ENCODE measurements around the gene DPP6.

DNA sequence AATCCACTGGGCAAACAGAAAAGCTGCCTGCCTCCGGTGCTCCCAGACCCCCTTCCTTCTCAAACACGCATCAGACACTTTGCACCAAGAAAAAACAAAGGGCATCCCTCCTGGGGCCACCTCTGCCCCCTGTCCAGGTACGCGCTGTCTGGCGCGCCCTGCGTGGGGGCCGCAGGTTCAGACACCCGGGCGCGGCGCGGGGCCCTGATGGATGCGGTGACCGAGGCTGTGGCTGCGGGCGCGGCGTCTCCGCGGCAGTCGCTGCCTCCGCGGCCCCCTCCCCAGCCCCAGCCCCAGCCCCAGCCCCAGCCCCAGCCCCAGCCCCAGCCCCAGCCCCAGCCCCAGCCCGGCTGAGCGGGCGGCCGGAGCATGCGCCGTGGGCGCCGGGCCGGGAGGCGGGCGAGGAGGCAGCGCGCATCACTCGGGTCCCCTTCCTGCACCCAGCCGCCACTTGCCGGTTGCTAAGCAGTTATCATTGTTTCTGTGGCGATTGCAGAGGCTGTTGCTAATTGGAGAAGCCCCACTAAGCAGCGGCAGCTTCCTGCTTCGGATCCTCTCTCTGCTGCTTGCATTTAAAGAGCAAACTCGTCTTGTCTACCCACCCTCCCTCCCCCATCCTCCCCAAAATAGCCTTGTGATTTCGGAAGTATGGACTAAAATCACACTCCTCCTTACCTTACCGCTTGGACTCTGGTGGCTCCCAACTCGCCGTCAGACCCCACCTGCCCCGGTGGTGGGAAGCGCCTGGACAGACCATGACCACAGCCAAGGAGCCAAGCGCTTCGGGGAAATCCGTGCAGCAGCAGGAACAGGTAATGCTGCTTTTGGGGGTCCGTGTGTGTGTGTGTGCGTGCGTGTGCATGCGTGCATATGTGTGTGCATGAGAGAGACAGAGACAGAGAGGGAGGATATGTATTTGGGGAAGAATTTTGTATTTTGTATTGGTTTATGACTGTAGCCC, 252.8 kb downstream of the DPP6 start:
- TF ChIP-seq, protein P1, sequence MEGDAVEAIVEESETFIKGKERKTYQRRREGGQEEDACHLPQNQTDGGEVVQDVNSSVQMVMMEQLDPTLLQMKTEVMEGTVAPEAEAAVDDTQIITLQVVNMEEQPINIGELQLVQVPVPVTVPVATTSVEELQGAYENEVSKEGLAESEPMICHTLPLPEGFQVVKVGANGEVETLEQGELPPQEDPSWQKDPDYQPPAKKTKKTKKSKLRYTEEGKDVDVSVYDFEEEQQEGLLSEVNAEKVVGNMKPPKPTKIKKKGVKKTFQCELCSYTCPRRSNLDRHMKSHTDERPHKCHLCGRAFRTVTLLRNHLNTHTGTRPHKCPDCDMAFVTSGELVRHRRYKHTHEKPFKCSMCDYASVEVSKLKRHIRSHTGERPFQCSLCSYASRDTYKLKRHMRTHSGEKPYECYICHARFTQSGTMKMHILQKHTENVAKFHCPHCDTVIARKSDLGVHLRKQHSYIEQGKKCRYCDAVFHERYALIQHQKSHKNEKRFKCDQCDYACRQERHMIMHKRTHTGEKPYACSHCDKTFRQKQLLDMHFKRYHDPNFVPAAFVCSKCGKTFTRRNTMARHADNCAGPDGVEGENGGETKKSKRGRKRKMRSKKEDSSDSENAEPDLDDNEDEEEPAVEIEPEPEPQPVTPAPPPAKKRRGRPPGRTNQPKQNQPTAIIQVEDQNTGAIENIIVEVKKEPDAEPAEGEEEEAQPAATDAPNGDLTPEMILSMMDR (IDR thresholded peaks at IDR 0.05): no peak
- TF ChIP-seq POLR2A (IDR thresholded peaks at IDR 0.05): no peak

Measured in Peyer's patch (tissue), 4 donors.